ENCODE measurements around the gene TMEM79. TPM values are rescaled to one million over a fixed set of nuclear protein-coding genes. Genes with fewer than 3 reads are reported as not detected.

The TMEM79 gene
- total and polyA plus RNA-seq, 2 of the 4 experiments (the other 2 are of a cell fraction), result 0.54 to 3.3 TPM

GRCh38 chr1:156286061-156286460, 1.9 kb downstream of the TMEM79 start:
- Histone ChIP-seq H3K4me1 (ENCODE audit: control insufficient read depth, insufficient read depth, low read length) (peaks cover 8% of the 10 kb centered on the region), H3K79me1 (ENCODE audit: low read depth in 1 of 2, low read length in 2 of 2) (peaks cover 20 to 38% of the 10 kb centered on the region in 2 experiments; a peak in 3 of 4 replicates), H4K8ac (ENCODE audit: low read depth in 2 of 2, low read length in 2 of 2) (no peak overlapping the region), H2BK20ac (ENCODE audit: low read depth, low read length) (no peak overlapping the region), H2BK5ac (ENCODE audit: low read depth, low read length, poor library complexity, severe bottlenecking) (no peak overlapping the region), H3K23ac (ENCODE audit: low read depth, low read length) (no peak overlapping the region), H3K9me3 (ENCODE audit: control insufficient read depth, insufficient read depth, low read length) (no peaks in the 10 kb centered on the region), H4K5ac (ENCODE audit: low read depth, low read length) (no peak overlapping the region), H3K36me3 (ENCODE audit: control insufficient read depth, insufficient read depth, low read length) (peaks cover 10% of the 10 kb centered on the region; the same call in 1 of the 2 replicates), H3K4me3 (ENCODE audit: insufficient read depth, low read depth, low read length) (no peak overlapping the region), H4K20me1 (ENCODE audit: insufficient read depth, low read length) (peaks cover 7% of the 10 kb centered on the region), H3K4me2 (ENCODE audit: low read depth, low read length) (no peak overlapping the region), H3K27ac (ENCODE audit: insufficient read depth, low read length) (no peak overlapping the region), H2BK120ac (ENCODE audit: low read depth, low read length) (no peak overlapping the region), H3K14ac (replicated peaks; ENCODE audit: low read depth, low read length) (no peak overlapping the region), H3K9ac (ENCODE audit: low read depth, low read length) (no peak overlapping the region), H2AK5ac (ENCODE audit: low read depth, low read length) (no peak overlapping the region), H2AK9ac (replicated peaks; ENCODE audit: low read depth, low read length, poor library complexity) (peak overlapping the region; percentile 58), H4K91ac (ENCODE audit: insufficient read depth, low read depth, low read length) (no peak overlapping the region), H2AFZ (replicated peaks; ENCODE audit: low read length, poor library complexity) (no peak overlapping the region), H3K56ac (ENCODE audit: extremely low read depth, insufficient read depth, low read length) (no peak overlapping the region), H3K9me1 (ENCODE audit: insufficient read depth, low read length) (peaks cover 5% of the 10 kb centered on the region), H3K4ac (ENCODE audit: low read depth, low read length) (no peak overlapping the region), H3K27me3 (ENCODE audit: control insufficient read depth, insufficient read depth, low read length) (no peaks in the 10 kb centered on the region), H2BK15ac (ENCODE audit: low read depth, low read length) (no peak overlapping the region), H3K18ac (ENCODE audit: low read depth, low read length) (no peak overlapping the region)
- WGBS, 2 experiments (ENCODE audit: extremely low coverage in 2 of 2, insufficient read length in 1 of 2), result 95% methylated on average over 4 of the region's 8 CpGs; no CpG with 5 or more reads in 1 of the 2 experiments
- BruUV-seq (replicated peaks), result no TSS peak
- ChIA-PET POLR2A (ENCODE audit: unreplicated experiment) (no interaction called here), CTCF (no interaction called here)
- no peak for TF ChIP-seq BHLHE40 (IDR thresholded peaks at IDR 0.05; ENCODE audit: low read depth, low read length)
- no peak for TF ChIP-seq SMC3 (IDR thresholded peaks at IDR 0.05; ENCODE audit: low read depth, low read length)
- no peak for TF ChIP-seq NFE2L2 (IDR thresholded peaks at IDR 0.05; ENCODE audit: low read depth, low read length)
- TF ChIP-seq, protein P1, sequence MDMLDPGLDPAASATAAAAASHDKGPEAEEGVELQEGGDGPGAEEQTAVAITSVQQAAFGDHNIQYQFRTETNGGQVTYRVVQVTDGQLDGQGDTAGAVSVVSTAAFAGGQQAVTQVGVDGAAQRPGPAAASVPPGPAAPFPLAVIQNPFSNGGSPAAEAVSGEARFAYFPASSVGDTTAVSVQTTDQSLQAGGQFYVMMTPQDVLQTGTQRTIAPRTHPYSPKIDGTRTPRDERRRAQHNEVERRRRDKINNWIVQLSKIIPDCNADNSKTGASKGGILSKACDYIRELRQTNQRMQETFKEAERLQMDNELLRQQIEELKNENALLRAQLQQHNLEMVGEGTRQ (IDR thresholded peaks at IDR 0.05; ENCODE audit: low read depth, low read length), result no peak
- TF ChIP-seq, protein P2, sequence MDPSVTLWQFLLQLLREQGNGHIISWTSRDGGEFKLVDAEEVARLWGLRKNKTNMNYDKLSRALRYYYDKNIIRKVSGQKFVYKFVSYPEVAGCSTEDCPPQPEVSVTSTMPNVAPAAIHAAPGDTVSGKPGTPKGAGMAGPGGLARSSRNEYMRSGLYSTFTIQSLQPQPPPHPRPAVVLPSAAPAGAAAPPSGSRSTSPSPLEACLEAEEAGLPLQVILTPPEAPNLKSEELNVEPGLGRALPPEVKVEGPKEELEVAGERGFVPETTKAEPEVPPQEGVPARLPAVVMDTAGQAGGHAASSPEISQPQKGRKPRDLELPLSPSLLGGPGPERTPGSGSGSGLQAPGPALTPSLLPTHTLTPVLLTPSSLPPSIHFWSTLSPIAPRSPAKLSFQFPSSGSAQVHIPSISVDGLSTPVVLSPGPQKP (IDR thresholded peaks at IDR 0.05; ENCODE audit: borderline replicate concordance, low read depth, low read length), result no peak
- no peak for TF ChIP-seq MAZ (IDR thresholded peaks at IDR 0.05; ENCODE audit: borderline replicate concordance, low read depth, low read length)
- TF ChIP-seq MXI1 (IDR thresholded peaks at IDR 0.05; ENCODE audit: borderline replicate concordance, low read depth, low read length), result no peak
- no peak for TF ChIP-seq FOS (IDR thresholded peaks at IDR 0.05; ENCODE audit: low read depth, low read length)
- TF ChIP-seq POLR2A (IDR thresholded peaks at IDR 0.05; ENCODE audit: low read depth, low read length), result no peak
- dilution Hi-C loops (cut with HindIII; ENCODE audit: low sequenced_read_pairs, unreplicated experiment) (no loop called here), in situ Hi-C loops (cut with MboI; ENCODE audit: low sequenced_read_pairs) (no loop called here), intact Hi-C loops (cut with micrococcal nuclease) (no loop called here)
- no peak for DNase-seq
- no peak for ATAC-seq (ENCODE audit: low read depth)

All from IMR-90 (cell line).